ENCODE measurements around the gene PDE4B.

The PDE4B gene

DNA sequence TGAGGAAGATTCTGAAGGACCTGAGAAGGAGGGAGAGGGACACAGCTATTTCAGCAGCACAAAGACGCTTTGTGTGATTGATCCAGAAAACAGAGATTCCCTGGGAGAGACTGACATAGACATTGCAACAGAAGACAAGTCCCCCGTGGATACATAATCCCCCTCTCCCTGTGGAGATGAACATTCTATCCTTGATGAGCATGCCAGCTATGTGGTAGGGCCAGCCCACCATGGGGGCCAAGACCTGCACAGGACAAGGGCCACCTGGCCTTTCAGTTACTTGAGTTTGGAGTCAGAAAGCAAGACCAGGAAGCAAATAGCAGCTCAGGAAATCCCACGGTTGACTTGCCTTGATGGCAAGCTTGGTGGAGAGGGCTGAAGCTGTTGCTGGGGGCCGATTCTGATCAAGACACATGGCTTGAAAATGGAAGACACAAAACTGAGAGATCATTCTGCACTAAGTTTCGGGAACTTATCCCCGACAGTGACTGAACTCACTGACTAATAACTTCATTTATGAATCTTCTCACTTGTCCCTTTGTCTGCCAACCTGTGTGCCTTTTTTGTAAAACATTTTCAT, 579.9 kb downstream of the PDE4B start:
- TF ChIP-seq, protein P1, sequence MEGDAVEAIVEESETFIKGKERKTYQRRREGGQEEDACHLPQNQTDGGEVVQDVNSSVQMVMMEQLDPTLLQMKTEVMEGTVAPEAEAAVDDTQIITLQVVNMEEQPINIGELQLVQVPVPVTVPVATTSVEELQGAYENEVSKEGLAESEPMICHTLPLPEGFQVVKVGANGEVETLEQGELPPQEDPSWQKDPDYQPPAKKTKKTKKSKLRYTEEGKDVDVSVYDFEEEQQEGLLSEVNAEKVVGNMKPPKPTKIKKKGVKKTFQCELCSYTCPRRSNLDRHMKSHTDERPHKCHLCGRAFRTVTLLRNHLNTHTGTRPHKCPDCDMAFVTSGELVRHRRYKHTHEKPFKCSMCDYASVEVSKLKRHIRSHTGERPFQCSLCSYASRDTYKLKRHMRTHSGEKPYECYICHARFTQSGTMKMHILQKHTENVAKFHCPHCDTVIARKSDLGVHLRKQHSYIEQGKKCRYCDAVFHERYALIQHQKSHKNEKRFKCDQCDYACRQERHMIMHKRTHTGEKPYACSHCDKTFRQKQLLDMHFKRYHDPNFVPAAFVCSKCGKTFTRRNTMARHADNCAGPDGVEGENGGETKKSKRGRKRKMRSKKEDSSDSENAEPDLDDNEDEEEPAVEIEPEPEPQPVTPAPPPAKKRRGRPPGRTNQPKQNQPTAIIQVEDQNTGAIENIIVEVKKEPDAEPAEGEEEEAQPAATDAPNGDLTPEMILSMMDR (IDR thresholded peaks at IDR 0.05), result no peak

GRCh38 chr1:66373157-66373591, 580.5 kb downstream of the PDE4B start:
- TF ChIP-seq, protein P1 (IDR thresholded peaks at IDR 0.05), result no peak

DNA sequence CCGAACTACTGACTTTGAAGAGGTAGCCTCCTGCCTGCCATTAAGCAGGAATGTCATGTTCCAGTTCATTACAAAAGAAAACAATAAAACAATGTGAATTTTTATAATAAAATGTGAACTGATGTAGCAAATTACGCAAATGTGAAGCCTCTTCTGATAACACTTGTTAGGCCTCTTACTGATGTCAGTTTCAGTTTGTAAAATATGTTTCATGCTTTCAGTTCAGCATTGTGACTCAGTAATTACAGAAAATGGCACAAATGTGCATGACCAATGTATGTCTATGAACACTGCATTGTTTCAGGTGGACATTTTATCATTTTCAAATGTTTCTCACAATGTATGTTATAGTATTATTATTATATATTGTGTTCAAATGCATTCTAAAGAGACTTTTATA, 581.5 kb downstream of the PDE4B start:
- TF ChIP-seq, protein P1 (IDR thresholded peaks at IDR 0.05), result no peak

DNA sequence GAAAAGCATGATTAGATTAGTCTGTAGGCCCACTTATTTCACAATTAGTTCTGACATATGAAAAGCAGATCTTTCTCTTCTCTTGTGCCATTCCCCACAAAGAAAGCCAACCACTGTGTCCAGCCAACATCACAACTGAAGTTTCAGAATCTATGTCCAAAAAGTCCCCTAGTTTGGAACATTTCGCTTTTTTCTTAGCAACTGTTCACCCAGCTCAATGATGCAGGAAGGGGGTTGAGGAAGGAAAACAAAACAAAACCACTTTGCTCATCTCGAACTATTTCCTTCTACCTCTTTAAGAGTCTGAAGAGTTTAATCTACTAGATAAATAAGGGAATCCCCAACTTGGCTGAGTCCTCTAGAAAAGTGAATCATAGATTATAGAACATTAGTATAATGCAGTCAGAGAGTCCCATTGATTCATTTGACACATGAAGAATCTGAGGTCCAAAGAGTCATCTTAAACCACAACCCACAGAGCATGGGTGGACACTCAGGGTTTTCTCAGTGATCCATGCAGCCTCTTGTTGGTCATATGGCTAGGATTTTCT, 581.9 kb downstream of the PDE4B start:
- TF ChIP-seq, protein P1 (IDR thresholded peaks at IDR 0.05), result no peak

- TF ChIP-seq, protein P1 (IDR thresholded peaks at IDR 0.05), result no peak
These were observed 582.4 kb downstream of the PDE4B start for GRCh38 chr1:66375125-66375524.

- TF ChIP-seq, protein P1 (IDR thresholded peaks at IDR 0.05), result no peak
These were observed 587.9 kb downstream of the PDE4B start for GRCh38 chr1:66380452-66381212.

- TF ChIP-seq, protein P1 (IDR thresholded peaks at IDR 0.05), result no peak
These were observed 589.1 kb downstream of the PDE4B start for GRCh38 chr1:66381621-66382275.

Data from LNCAP (cell line).